Measurements from ENCODE around the gene DCP1A. TPM values are rescaled to one million over a fixed set of nuclear protein-coding genes. Genes with fewer than 3 reads are reported as not detected.
A peak's percentile ranks its signal among the peaks of the same experiment; 100 is the strongest.

Gene DCP1A
- total and polyA plus RNA-seq, 9 of the 15 experiments (the other 6 are each of a cell fraction or from before 2014, with no cell fraction given) = 6.6 to 33.7 (median 13.3) TPM

- no peak for TF ChIP-seq CHD4 (IDR thresholded peaks at IDR 0.05; ENCODE audit: insufficient read depth, insufficient replicate concordance, low read depth, low read length, poor library complexity, severe bottlenecking)
Observed at GRCh38 chr3:53243165-53243564, 104.2 kb downstream of the DCP1A start (continued).

GRCh38 chr3:53242642-53243041, 104.7 kb downstream of the DCP1A start:
- whole genome bisulfite sequencing (ENCODE audit: insufficient coverage, low coverage, missing lambda C conversion rate) = 100% methylated on average over 1 of the region's 4 CpGs
- no peak overlapping the region for H2AFZ ChIP-seq (ENCODE audit: low read depth, low read length)
- H4K20me1 ChIP-seq (replicated peaks; ENCODE audit: control insufficient read depth, insufficient read depth, low read length) = peaks cover 26% of the 10 kb centered on the region
- no TSS peak for BruUV-seq (replicated peaks)
- POLR2A ChIA-PET = interaction anchor here (1.3 kb wide), 1 partner anchor 12 kb away, joined by 3 read pairs; no protein-coding TSS in a partner anchor
- H3K36me3 ChIP-seq (ENCODE audit: control insufficient read depth, insufficient read depth, low read length) = peaks cover 80% of the 10 kb centered on the region; the same call in 2 of the 3 replicates
- H3K4me1 ChIP-seq (replicated peaks in 1 of 2; ENCODE audit: control insufficient read depth in 2 of 2, insufficient read depth in 2 of 2, low read length in 2 of 2) = peaks cover 1 to 23% of the 10 kb centered on the region in 2 experiments; a peak in 4 of 5 replicates
- CTCF ChIA-PET (ENCODE audit: low intra/inter-chr PET ratio) = no interaction called here
- no peaks in the 10 kb centered on the region for H3K9me3 ChIP-seq (replicated peaks; ENCODE audit: control insufficient read depth, insufficient read depth, low read depth, low read length)
- no peak for ATAC-seq
- TF ChIP-seq ZNF165 (CRISPR knock-in tag; IDR thresholded peaks at IDR 0.05; ENCODE audit: borderline replicate concordance) = no peak
- TF ChIP-seq HNRNPUL1 (IDR thresholded peaks at IDR 0.05; ENCODE audit: low read length) = no peak
- no peak for TF ChIP-seq KDM4B (IDR thresholded peaks at IDR 0.05; ENCODE audit: borderline replicate concordance in 2 of 2, low read depth in 1 of 2)
- TF ChIP-seq, protein P1, sequence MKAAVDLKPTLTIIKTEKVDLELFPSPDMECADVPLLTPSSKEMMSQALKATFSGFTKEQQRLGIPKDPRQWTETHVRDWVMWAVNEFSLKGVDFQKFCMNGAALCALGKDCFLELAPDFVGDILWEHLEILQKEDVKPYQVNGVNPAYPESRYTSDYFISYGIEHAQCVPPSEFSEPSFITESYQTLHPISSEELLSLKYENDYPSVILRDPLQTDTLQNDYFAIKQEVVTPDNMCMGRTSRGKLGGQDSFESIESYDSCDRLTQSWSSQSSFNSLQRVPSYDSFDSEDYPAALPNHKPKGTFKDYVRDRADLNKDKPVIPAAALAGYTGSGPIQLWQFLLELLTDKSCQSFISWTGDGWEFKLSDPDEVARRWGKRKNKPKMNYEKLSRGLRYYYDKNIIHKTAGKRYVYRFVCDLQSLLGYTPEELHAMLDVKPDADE (conservative IDR thresholded peaks at IDR 0.05; ENCODE audit: control insufficient read depth, low read depth, low read length) = no peak
- no peak for TF ChIP-seq ZHX1 (conservative IDR thresholded peaks at IDR 0.05; ENCODE audit: low read length)
- TF ChIP-seq ILK (tag; IDR thresholded peaks at IDR 0.05; ENCODE audit: borderline replicate concordance, low read depth) = no peak
- TF ChIP-seq CBFA2T2 (conservative IDR thresholded peaks at IDR 0.05) = no peak
- TF ChIP-seq, protein P2, sequence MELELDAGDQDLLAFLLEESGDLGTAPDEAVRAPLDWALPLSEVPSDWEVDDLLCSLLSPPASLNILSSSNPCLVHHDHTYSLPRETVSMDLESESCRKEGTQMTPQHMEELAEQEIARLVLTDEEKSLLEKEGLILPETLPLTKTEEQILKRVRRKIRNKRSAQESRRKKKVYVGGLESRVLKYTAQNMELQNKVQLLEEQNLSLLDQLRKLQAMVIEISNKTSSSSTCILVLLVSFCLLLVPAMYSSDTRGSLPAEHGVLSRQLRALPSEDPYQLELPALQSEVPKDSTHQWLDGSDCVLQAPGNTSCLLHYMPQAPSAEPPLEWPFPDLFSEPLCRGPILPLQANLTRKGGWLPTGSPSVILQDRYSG (tag; conservative IDR thresholded peaks at IDR 0.05; ENCODE audit: low read depth) = no peak
- TF ChIP-seq ZNF512 (tag; IDR thresholded peaks at IDR 0.05) = no peak
- H3K79me2 ChIP-seq (ENCODE audit: control insufficient read depth, insufficient read depth, low read length) = peaks cover 62% of the 10 kb centered on the region
- intact Hi-C loops (cut with micrococcal nuclease) = no loop called here
- no peak for FAIRE-seq
- H3K27ac ChIP-seq (ENCODE audit: extremely low read depth, low read depth, low read length) = no peak overlapping the region
- H3K9ac ChIP-seq (ENCODE audit: insufficient read depth in 1 of 2, low read depth in 2 of 2, low read length in 2 of 2) = peak overlapping the region in 1 of 2 experiments; percentile 64; a peak in 1 of 4 replicates
- no peaks in the 10 kb centered on the region for H3K9me1 ChIP-seq (ENCODE audit: control insufficient read depth, insufficient read depth, low read length)
- H3K4me3 ChIP-seq = no peak overlapping the region
- H3K27me3 ChIP-seq (ENCODE audit: control insufficient read depth in 2 of 2, insufficient read depth in 2 of 2, low read length in 2 of 2) = no peaks in the 10 kb centered on the region
- in situ Hi-C loops (cut with MboI) = no loop called here
- no peak for DNase-seq (ENCODE audit: extremely low read depth in 1 of 4, low spot score in 3 of 4)
- H3K4me2 ChIP-seq (ENCODE audit: insufficient read depth, low read length) = no peak overlapping the region

Measured in K562 (cell line).